ENCODE results near the gene EVA1A. TPM values are rescaled to one million over a fixed set of nuclear protein-coding genes. Genes with fewer than 3 reads are reported as not detected.

EVA1A gene
- polyA plus RNA-seq, 1 donor (not counting 4 experiments of a cell fraction or from before 2014, with no cell fraction given) = 11.5 TPM

- Histone ChIP-seq H3K4me2 (ENCODE audit: control insufficient read depth, extremely low read depth, insufficient read depth, low read depth, low read length) (no peak overlapping the region), H3K27me3 (ENCODE audit: control insufficient read depth, extremely low read depth, insufficient read depth, low read length) (peaks cover 8% of the 10 kb centered on the region), H4K20me1 (ENCODE audit: control insufficient read depth, extremely low read depth, insufficient read depth, low read length) (no peaks in the 10 kb centered on the region), H2AFZ (ENCODE audit: control insufficient read depth, low read length) (no peak overlapping the region), H3K9ac (ENCODE audit: control insufficient read depth, extremely low read depth, insufficient read depth, low read length) (no peak overlapping the region), H3K79me2 (ENCODE audit: control insufficient read depth, insufficient read depth, low read length) (no peaks in the 10 kb centered on the region), H3K4me1 (ENCODE audit: control insufficient read depth, extremely low read depth, insufficient read depth, low read length) (no peaks in the 10 kb centered on the region), H3K27ac (ENCODE audit: control insufficient read depth, insufficient read depth, low read length) (no peak overlapping the region), H3K36me3 (ENCODE audit: control insufficient read depth in 2 of 2, extremely low read depth in 1 of 2, insufficient read depth in 2 of 2, low read length in 2 of 2) (no peaks in the 10 kb centered on the region), H3K4me3 (ENCODE audit: control insufficient read depth in 2 of 3, extremely low read depth in 1 of 3, insufficient read depth in 2 of 3, low read depth in 1 of 3, low read length in 3 of 3) (no peak overlapping the region), H3K9me1 (ENCODE audit: control insufficient read depth, extremely low read depth, insufficient read depth, low read length) (no peaks in the 10 kb centered on the region), H3K9me3 (ENCODE audit: control insufficient read depth, low read depth, low read length) (no peaks in the 10 kb centered on the region)
- FAIRE-seq (no peak), DNase-seq (ENCODE audit: low read depth, low spot score) (no peak)
- no peak for TF ChIP-seq EZH2 (IDR thresholded peaks at IDR 0.05; ENCODE audit: low read length)
- no peak for TF ChIP-seq CTCF (optimal IDR thresholded peaks at IDR 0.05 in 1 of 3, IDR thresholded peaks at IDR 0.05 in 1 of 3, conservative IDR thresholded peaks at IDR 0.05 in 1 of 3; ENCODE audit: extremely low read depth in 1 of 3, insufficient read depth in 2 of 3, low read length in 3 of 3)
- dilution Hi-C loops (cut with MboI; ENCODE audit: extremely low pct_ligation_motif_present, low sequenced_read_pairs) = no loop called here
These were observed 76.9 kb downstream of the EVA1A start for GRCh38 chr2:75483878-75484277.

GRCh38 chr2:75482398-75482797 lies 78.3 kb downstream of the EVA1A start:
- H3K9ac ChIP-seq (ENCODE audit: control insufficient read depth, extremely low read depth, insufficient read depth, low read length) = no peak overlapping the region
- H4K20me1 ChIP-seq (ENCODE audit: control insufficient read depth, extremely low read depth, insufficient read depth, low read length) = no peaks in the 10 kb centered on the region
- H3K4me3 ChIP-seq (ENCODE audit: control insufficient read depth in 2 of 3, extremely low read depth in 1 of 3, insufficient read depth in 2 of 3, low read depth in 1 of 3, low read length in 3 of 3) = no peak overlapping the region
- dilution Hi-C loops (cut with MboI; ENCODE audit: extremely low pct_ligation_motif_present, low sequenced_read_pairs) = no loop called here
- no peaks in the 10 kb centered on the region for H3K4me1 ChIP-seq (ENCODE audit: control insufficient read depth, extremely low read depth, insufficient read depth, low read length)
- no peaks in the 10 kb centered on the region for H3K9me3 ChIP-seq (ENCODE audit: control insufficient read depth, low read depth, low read length)
- DNase-seq (ENCODE audit: low read depth, low spot score) = no peak
- no peaks in the 10 kb centered on the region for H3K9me1 ChIP-seq (ENCODE audit: control insufficient read depth, extremely low read depth, insufficient read depth, low read length)
- no peak overlapping the region for H2AFZ ChIP-seq (ENCODE audit: control insufficient read depth, low read length)
- no peak overlapping the region for H3K27ac ChIP-seq (ENCODE audit: control insufficient read depth, insufficient read depth, low read length)
- TF ChIP-seq CTCF (optimal IDR thresholded peaks at IDR 0.05 in 1 of 3, IDR thresholded peaks at IDR 0.05 in 1 of 3, conservative IDR thresholded peaks at IDR 0.05 in 1 of 3; ENCODE audit: extremely low read depth in 1 of 3, insufficient read depth in 2 of 3, low read length in 3 of 3) (no peak), EZH2 (IDR thresholded peaks at IDR 0.05; ENCODE audit: low read length) (no peak)
- no peaks in the 10 kb centered on the region for H3K79me2 ChIP-seq (ENCODE audit: control insufficient read depth, insufficient read depth, low read length)
- no peaks in the 10 kb centered on the region for H3K36me3 ChIP-seq (ENCODE audit: control insufficient read depth in 2 of 2, extremely low read depth in 1 of 2, insufficient read depth in 2 of 2, low read length in 2 of 2)
- FAIRE-seq = no peak
- H3K27me3 ChIP-seq (ENCODE audit: control insufficient read depth, extremely low read depth, insufficient read depth, low read length) = peaks cover 8% of the 10 kb centered on the region
- H3K4me2 ChIP-seq (ENCODE audit: control insufficient read depth, extremely low read depth, insufficient read depth, low read depth, low read length) = no peak overlapping the region
